Astrocyte of the spinal cord (primary cell): Measurements from ENCODE around the gene HDDC2.

Experiments used
- DNase-seq: peaks from one replicate; pipeline ENCODE4 v3.0.0; 2011; ENCODE audit warnings: low read depth, low spot score
- H3K4me3 ChIP-seq: 2 replicates; pipeline ENCODE4 v1.5.1; 2011; ENCODE audit warnings: low read depth, mild to moderate bottlenecking, low read length, moderate library complexity
- CTCF ChIP-seq: IDR thresholded peaks from 2 replicates; pipeline ENCODE4 v1.5.1; 2012; ENCODE audit warnings: low read depth, mild to moderate bottlenecking, low read length, inconsistent platforms
- in situ Hi-C: cut with HindIII; loops from 2 replicates; pipeline ENCODE4 v1.10.0; 2017; ENCODE audit warnings: low sequenced_read_pairs

Gene HDDC2

GRCh38 chr6:125310994-125311649, 9.4 kb upstream of the HDDC2 start:
- in situ Hi-C loops, result no loop called here
- TF ChIP-seq CTCF, result peak; percentile 73
- no peak overlapping the region for H3K4me3 ChIP-seq
- DNase-seq, result peak; percentile 73

- no peak overlapping the region for H3K4me3 ChIP-seq
- no peak for DNase-seq
- in situ Hi-C loops, result no loop called here
- no peak for TF ChIP-seq CTCF
Measured at GRCh38 chr6:125307964-125308615, 6.3 kb upstream of the HDDC2 start.

GRCh38 chr6:125307150-125307838, 5.5 kb upstream of the HDDC2 start:
- H3K4me3 ChIP-seq, result no peak overlapping the region
- no peak for DNase-seq
- in situ Hi-C loops, result no loop called here
- no peak for TF ChIP-seq CTCF

GRCh38 chr6:125306756-125307149, 5.0 kb upstream of the HDDC2 start:
- no peak for TF ChIP-seq CTCF
- DNase-seq, result no peak
- in situ Hi-C loops, result no loop called here
- H3K4me3 ChIP-seq, result no peak overlapping the region

- DNase-seq, result no peak
- H3K4me3 ChIP-seq, result no peak overlapping the region
- in situ Hi-C loops, result no loop called here
- TF ChIP-seq CTCF, result no peak
Measured at GRCh38 chr6:125304970-125305660, 3.3 kb upstream of the HDDC2 start.

- H3K4me3 ChIP-seq, result no peak overlapping the region
- in situ Hi-C loops, result no loop called here
- no peak for TF ChIP-seq CTCF
- no peak for DNase-seq
Measured at GRCh38 chr6:125303512-125303854, 1.7 kb upstream of the HDDC2 start.
